Lower lobe of right lung (tissue), 2 donors: Measurements from ENCODE around the gene JMJD1C. TPM values are rescaled to one million over a fixed set of nuclear protein-coding genes. Genes with fewer than 3 reads are reported as not detected.
"Not testable (repeated sequence)": the region's sequence is repeated elsewhere in the genome, so short reads cannot be mapped to it uniquely, and the experiment has no call there.

Experiments
- ATAC-seq, 2 donors: fragments of 200-7000 bp; cut with Tn5 transposase; one replicate each; pipeline ENCODE4 v1.9.1; 2020 to 2022; ENCODE audit warnings: mild to moderate bottlenecking in 2 of 2, moderate library complexity in 2 of 2
- DNase-seq: peaks from one replicate; pipeline ENCODE4 v3.0.0-alpha.2; 2020
- H3K27ac ChIP-seq: fragments of 200-600 bp; one replicate; pipeline ENCODE4 v1.8.0; 2022
- H3K27me3 ChIP-seq: fragments of 200-600 bp; one replicate; pipeline ENCODE4 v1.8.0; 2022; ENCODE audit warnings: low read depth
- H3K36me3 ChIP-seq: fragments of 200-600 bp; one replicate; pipeline ENCODE4 v1.8.0; 2022; ENCODE audit warnings: mild to moderate bottlenecking
- H3K4me1 ChIP-seq: fragments of 200-600 bp; one replicate; pipeline ENCODE4 v1.8.0; 2022
- H3K4me3 ChIP-seq: fragments of 200-600 bp; one replicate; pipeline ENCODE4 v1.8.0; 2022; ENCODE audit warnings: mild to moderate bottlenecking
- H3K9me3 ChIP-seq: fragments of 200-600 bp; one replicate; pipeline ENCODE4 v1.8.0; 2022
- CTCF ChIP-seq: fragments of 200-600 bp; IDR thresholded peaks from one replicate; pipeline ENCODE4 v1.8.0; 2022; ENCODE audit warnings: antibody characterized with exemption, mild to moderate bottlenecking
- intact Hi-C: fragments of 100-400 bp; cut with DNase I; formaldehyde crosslinking; loops from one replicate; pipeline ENCODE4 v1.11.0; 2022
- total RNA-seq: library from RNA; stranded (reverse); fragmentation: NEBNext Ultra II Directional; extraction: Animal tissue kit (Norgen Biotek cat#: 25700); gene quantifications from one replicate; pipeline ENCODE4 v1.2.1, GENCODE V29; 2021
- donor health status: DM: no; HTN: yes; CAD: no; lungs with severe emphysema.

The JMJD1C gene
- total RNA-seq, 1 donor from 2014 or later, result 100.0 TPM

- intact Hi-C loops, result no loop called here
- Histone ChIP-seq H3K4me3 (no peak overlapping the region), H3K27me3 (no peaks in the 10 kb centered on the region), H3K9me3 (no peaks in the 10 kb centered on the region), H3K36me3 (no peaks in the 10 kb centered on the region), H3K27ac (no peak overlapping the region), H3K4me1 (no peaks in the 10 kb centered on the region)
- no peak for ATAC-seq
- no peak for TF ChIP-seq CTCF
- no peak for DNase-seq
Measured at GRCh38 chr10:63286340-63286739, 179.4 kb downstream of the JMJD1C start.

GRCh38 chr10:63283901-63284300, 181.9 kb downstream of the JMJD1C start:
- DNase-seq, H3K4me1 ChIP-seq, ATAC-seq, H3K27ac ChIP-seq, H3K27me3 ChIP-seq, H3K4me3 ChIP-seq, intact Hi-C loops, H3K36me3 ChIP-seq, H3K9me3 ChIP-seq: not testable (repeated sequence)

GRCh38 chr10:63283093-63283492, 182.7 kb downstream of the JMJD1C start:
- no peak overlapping the region for H3K27ac ChIP-seq
- DNase-seq (no peak), ATAC-seq (no peak)
- no peak for TF ChIP-seq CTCF
- H3K4me1 ChIP-seq, result no peaks in the 10 kb centered on the region
- no peaks in the 10 kb centered on the region for H3K9me3 ChIP-seq
- H3K4me3 ChIP-seq, result no peak overlapping the region
- H3K36me3 ChIP-seq, result no peaks in the 10 kb centered on the region
- no peaks in the 10 kb centered on the region for H3K27me3 ChIP-seq
- intact Hi-C loops, result no loop called here

- Histone ChIP-seq H3K4me1 (no peaks in the 10 kb centered on the region), H3K4me3 (no peak overlapping the region), H3K27me3 (no peaks in the 10 kb centered on the region), H3K9me3 (no peaks in the 10 kb centered on the region), H3K36me3 (no peaks in the 10 kb centered on the region), H3K27ac (no peak overlapping the region)
- ATAC-seq (no peak), DNase-seq (no peak)
- intact Hi-C loops, result no loop called here
- no peak for TF ChIP-seq CTCF
Measured at GRCh38 chr10:63281967-63282366, 183.8 kb downstream of the JMJD1C start.

GRCh38 chr10:63280386-63280785, 185.4 kb downstream of the JMJD1C start:
- Histone ChIP-seq H3K27me3 (no peaks in the 10 kb centered on the region), H3K9me3 (no peaks in the 10 kb centered on the region), H3K4me1 (no peaks in the 10 kb centered on the region), H3K4me3 (no peak overlapping the region), H3K36me3 (no peaks in the 10 kb centered on the region), H3K27ac (no peak overlapping the region)
- ATAC-seq (no peak), DNase-seq (no peak)
- no peak for TF ChIP-seq CTCF
- intact Hi-C loops, result no loop called here

GRCh38 chr10:63275094-63275493, 190.7 kb downstream of the JMJD1C start:
- Histone ChIP-seq H3K4me1 (peaks cover 25% of the 10 kb centered on the region), H3K36me3 (no peaks in the 10 kb centered on the region), H3K9me3 (no peaks in the 10 kb centered on the region), H3K27ac (no peak overlapping the region), H3K27me3 (no peaks in the 10 kb centered on the region), H3K4me3 (no peak overlapping the region)
- no peak for ATAC-seq
- intact Hi-C loops, result no loop called here
- no peak for TF ChIP-seq CTCF
- no peak for DNase-seq
